IPS DF 6.9 (cell line): Measurements from ENCODE around the gene PVALEF.
A peak's percentile ranks its signal among the peaks of the same experiment; 100 is the strongest.

Experiments
- DNase-seq: peaks from one replicate; pipeline ENCODE4 v3.0.0-alpha.2; 2013; ENCODE audit warnings: low read depth, low spot score
- H3K27ac ChIP-seq: one replicate; pipeline ENCODE4 v1.5.1; 2013; ENCODE audit warnings: low read length, control low read depth
- H3K27me3 ChIP-seq: 2 replicates; pipeline ENCODE4 v1.6.1; 2013; ENCODE audit warnings: mild to moderate bottlenecking, low read length; ENCODE audit not compliant: control insufficient read depth, insufficient read depth
- H3K36me3 ChIP-seq: 2 replicates; pipeline ENCODE4 v1.6.1; 2013; ENCODE audit warnings: low read length; ENCODE audit not compliant: control insufficient read depth, insufficient read depth
- H3K4me1 ChIP-seq: 2 replicates; pipeline ENCODE4 v1.6.1; 2013; ENCODE audit warnings: low read length; ENCODE audit not compliant: control insufficient read depth, insufficient read depth
- H3K4me3 ChIP-seq: 2 replicates; pipeline ENCODE4 v1.5.1; 2013; ENCODE audit warnings: mild to moderate bottlenecking, low read length
- H3K9me3 ChIP-seq: 2 replicates; pipeline ENCODE4 v1.6.1; 2013; ENCODE audit warnings: low read length, inconsistent platforms; ENCODE audit not compliant: control insufficient read depth, insufficient read depth
- WGBS: extraction: QIAGEN DNeasy Blood & Tissue Kit; methylation state at CpG from one replicate; pipeline ENCODE4 v1.1.7; 2013; ENCODE audit warnings: mixed read lengths, missing lambda C conversion rate; ENCODE audit not compliant: insufficient read length, insufficient coverage; 5-methylcytosine and 5-hydroxymethylcytosine counted together

PVALEF gene

DNA sequence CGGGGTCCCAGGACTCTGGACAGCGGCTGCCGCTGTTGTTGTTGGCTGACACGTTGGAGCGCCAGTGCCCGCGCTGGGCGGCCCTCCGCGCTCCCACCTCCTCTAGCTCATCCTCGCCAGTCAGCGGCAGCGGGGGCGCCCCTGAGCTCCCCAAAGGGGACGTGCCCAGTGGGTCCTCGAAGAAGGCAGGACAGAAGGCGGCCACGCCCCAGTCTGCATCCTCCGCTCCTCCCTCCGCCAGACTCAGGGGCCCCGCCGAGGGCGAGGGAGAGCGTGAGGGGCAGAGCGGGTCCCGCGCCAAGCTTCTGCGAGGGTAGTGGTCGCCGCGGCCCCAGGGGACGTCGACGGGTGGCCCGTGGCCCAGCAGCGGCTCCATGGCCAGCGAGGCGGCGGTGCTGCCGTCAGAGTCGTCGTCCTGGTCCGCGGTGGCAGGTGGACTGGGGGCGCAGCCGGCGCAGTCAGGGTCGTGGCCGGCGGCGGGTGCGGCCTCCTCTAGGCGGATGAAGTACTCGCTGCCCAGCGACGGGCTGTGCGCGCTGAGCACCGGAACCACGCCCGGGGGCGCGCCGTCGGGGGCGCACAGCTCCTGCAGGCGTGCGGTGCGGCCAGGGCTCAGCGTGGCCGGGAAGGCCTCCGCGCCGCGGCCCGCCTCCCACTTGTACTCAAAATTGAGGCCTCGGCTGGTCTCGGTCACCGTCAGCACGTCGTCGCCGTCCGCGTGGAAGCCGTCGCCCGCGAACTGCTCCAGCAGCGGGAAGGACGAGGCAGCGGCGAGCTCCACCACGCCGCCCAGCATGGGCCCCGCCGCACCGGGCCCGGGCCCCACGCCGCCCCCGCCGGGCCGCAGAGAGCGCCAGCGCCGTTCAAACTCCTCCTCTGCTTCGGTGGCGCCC, 43.2 kb upstream of the PVALEF start:
- Histone ChIP-seq H3K4me3 (peak overlapping the region; percentile 11; the same call in 1 of the 2 replicates), H3K27me3 (no peaks in the 10 kb centered on the region), H3K9me3 (no peaks in the 10 kb centered on the region), H3K4me1 (peaks cover 8% of the 10 kb centered on the region), H3K36me3 (no peaks in the 10 kb centered on the region; the same call in 1 of the 2 replicates), H3K27ac (no peak overlapping the region)
- DNase-seq = no peak
- no CpG with 5 or more reads among the region's 109 CpGs for WGBS

GRCh38 chr17:81123052-81124048, 42.0 kb upstream of the PVALEF start:
- Histone ChIP-seq H3K9me3 (no peaks in the 10 kb centered on the region), H3K4me3 (no peak overlapping the region), H3K27ac (no peak overlapping the region), H3K36me3 (no peaks in the 10 kb centered on the region; the same call in 1 of the 2 replicates), H3K27me3 (no peaks in the 10 kb centered on the region), H3K4me1 (peaks cover 8% of the 10 kb centered on the region)
- no peak for DNase-seq
- WGBS = no CpG with 5 or more reads among the region's 39 CpGs

DNA sequence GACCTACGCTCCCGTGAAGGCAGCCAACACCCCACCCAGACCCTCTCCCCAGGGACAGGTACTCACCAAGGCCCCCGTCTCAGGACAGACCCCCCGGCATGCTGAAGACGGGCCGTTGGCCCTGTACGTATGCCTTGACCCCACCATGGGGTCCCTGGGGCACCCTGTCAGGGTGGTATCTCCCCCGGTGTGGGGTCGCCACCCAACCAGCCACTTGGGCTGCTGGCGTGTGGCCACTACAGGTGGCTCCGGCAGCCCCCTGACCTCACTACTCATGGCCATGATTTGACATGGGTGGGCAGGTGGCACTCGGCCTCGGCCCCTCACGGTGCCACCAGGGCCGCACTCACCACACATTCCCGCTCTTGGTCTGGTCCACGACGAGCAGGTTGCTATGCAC, 40.9 kb upstream of the PVALEF start:
- no peak for DNase-seq
- Histone ChIP-seq H3K4me1 (peaks cover 3% of the 10 kb centered on the region), H3K27ac (no peak overlapping the region), H3K36me3 (no peaks in the 10 kb centered on the region; the same call in 1 of the 2 replicates), H3K27me3 (no peaks in the 10 kb centered on the region), H3K4me3 (no peak overlapping the region), H3K9me3 (no peaks in the 10 kb centered on the region)
- WGBS = no CpG with 5 or more reads among the region's 18 CpGs

GRCh38 chr17:81125573-81126081, 39.7 kb upstream of the PVALEF start:
- Histone ChIP-seq H3K27me3 (no peaks in the 10 kb centered on the region), H3K36me3 (no peaks in the 10 kb centered on the region), H3K4me3 (no peak overlapping the region), H3K27ac (no peak overlapping the region), H3K4me1 (peaks cover 3% of the 10 kb centered on the region), H3K9me3 (no peaks in the 10 kb centered on the region)
- WGBS = no CpG with 5 or more reads among the region's 14 CpGs
- no peak for DNase-seq

DNA sequence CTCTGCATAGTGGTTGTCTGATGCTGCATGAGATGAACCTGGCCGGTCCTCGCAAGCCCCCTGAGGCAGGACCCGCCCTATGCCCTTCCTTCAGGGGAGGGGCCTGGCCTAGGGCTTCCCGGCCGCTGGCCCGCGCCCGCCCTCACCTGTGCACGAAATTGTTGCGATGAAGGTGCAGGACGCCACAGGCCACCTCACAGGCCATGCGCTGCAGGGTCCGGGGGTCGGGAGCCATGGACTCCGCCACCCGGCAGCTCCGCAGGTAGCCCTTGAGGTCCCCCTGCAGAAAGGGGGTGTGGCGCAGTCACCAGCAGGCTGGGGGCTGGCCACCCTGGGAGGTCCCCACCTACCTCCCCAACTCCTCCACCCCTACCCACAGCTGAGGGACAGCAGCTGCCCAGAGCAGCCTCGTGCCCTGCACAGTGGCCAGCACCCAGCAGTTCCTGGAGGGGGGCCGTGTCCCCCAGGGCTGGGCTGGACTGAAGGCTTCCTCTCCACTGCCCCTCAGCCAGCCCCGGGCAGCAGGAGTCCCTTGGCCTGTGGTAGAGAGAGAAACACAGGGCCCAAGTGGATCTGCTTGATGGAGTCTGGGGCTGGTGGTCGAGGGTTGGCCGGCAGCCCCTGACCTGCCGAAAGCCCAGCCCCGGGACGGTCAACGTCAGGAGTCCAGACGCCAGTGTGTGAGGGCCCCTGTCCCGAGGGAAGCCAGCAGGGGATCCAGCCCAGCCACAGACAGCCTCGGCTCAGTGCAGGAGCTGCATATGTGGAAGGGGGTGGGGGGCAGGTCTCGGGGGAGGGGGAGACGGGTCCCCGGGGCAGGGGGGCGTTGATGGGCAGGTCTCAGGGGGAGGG, 38.8 kb upstream of the PVALEF start:
- Histone ChIP-seq H3K4me3 (no peak overlapping the region), H3K27ac (no peak overlapping the region), H3K4me1 (peaks cover 3% of the 10 kb centered on the region), H3K9me3 (no peaks in the 10 kb centered on the region), H3K27me3 (no peaks in the 10 kb centered on the region), H3K36me3 (no peaks in the 10 kb centered on the region)
- DNase-seq = no peak
- no CpG with 5 or more reads among the region's 34 CpGs for WGBS

DNA sequence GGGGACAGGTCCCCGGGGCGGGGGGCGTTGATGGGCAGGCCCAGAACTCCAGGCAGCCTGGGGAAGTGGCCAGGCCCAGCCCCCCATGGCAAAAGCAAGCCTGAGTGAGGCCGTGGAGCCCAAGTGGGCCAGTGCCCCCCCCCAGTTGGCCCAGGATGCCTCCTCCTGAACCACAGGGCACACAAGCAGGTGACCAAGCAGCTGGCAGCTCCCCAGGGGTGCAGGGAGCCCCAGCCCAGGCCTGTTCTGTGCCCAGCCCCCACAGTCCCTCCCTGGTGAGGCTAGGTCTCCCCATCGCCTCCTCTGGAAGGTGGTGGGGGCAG, 38.2 kb upstream of the PVALEF start:
- no peak overlapping the region for H3K27ac ChIP-seq
- no peak for DNase-seq
- H3K27me3 ChIP-seq = no peaks in the 10 kb centered on the region
- no peaks in the 10 kb centered on the region for H3K9me3 ChIP-seq
- peaks cover 3% of the 10 kb centered on the region for H3K4me1 ChIP-seq
- no peaks in the 10 kb centered on the region for H3K36me3 ChIP-seq
- no peak overlapping the region for H3K4me3 ChIP-seq
- no CpG with 5 or more reads among the region's 5 CpGs for WGBS

DNA sequence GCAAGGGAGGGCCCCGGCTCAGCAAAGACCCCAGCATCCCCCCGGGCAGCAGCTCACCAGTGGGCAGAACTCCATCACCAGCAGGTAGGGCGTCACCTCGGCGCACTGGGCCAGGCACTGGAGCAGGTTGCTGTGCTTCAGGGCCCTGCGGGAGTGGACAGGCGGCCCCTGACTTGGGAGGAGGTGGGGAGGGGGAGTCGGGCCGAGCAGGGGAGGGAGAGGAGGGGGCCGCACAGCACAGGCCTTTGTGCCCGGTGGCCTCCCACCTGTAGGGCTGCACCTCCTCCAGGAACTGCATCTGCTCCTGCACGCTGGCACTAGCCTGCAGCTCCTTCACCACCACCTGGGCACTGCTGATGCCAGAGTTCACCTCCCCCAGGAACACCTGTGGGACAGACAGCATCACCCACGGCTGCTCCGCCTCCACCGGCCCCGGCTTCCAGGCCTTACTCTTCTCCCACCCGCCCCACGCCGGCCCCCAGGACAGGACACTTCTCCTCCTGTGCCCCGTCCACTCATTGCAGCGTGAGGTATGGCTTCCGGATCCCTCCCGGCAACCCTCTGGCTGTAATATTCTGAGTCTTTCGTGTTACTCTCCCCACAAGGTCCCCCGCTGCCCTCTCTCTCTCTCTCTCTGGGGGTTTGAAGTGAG, 37.7 kb upstream of the PVALEF start:
- no peaks in the 10 kb centered on the region for H3K27me3 ChIP-seq
- no CpG with 5 or more reads among the region's 25 CpGs for WGBS
- H3K36me3 ChIP-seq = no peaks in the 10 kb centered on the region
- H3K4me3 ChIP-seq = no peak overlapping the region
- DNase-seq = no peak
- no peaks in the 10 kb centered on the region for H3K9me3 ChIP-seq
- no peak overlapping the region for H3K27ac ChIP-seq
- no peaks in the 10 kb centered on the region; the same call in 1 of the 2 replicates for H3K4me1 ChIP-seq

DNA sequence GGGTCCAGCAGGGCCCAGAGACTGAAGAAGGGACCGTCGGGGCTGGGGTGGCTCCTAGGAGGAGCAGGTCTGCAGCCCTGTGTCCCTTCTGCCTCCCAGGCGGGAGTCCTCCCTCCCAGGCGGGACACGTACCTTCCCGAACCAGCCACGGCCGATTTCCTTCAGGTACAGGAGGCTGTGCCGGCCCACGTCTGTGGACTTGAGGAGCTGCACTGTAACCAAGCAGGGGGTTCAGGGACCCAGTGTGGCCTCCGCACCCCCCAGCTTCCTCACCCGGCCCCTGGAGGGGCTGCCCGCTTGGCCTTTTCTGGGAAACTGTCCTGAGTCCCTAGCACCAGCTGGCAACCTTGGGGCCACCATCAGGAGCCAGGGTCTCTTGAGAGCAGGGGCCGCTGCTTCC, 37.0 kb upstream of the PVALEF start:
- Histone ChIP-seq H3K4me1 (no peaks in the 10 kb centered on the region; the same call in 1 of the 2 replicates), H3K27ac (no peak overlapping the region), H3K36me3 (no peaks in the 10 kb centered on the region), H3K27me3 (no peaks in the 10 kb centered on the region), H3K4me3 (no peak overlapping the region), H3K9me3 (no peaks in the 10 kb centered on the region)
- DNase-seq = no peak
- WGBS = no CpG with 5 or more reads among the region's 14 CpGs

GRCh38 chr17:81128774-81129173, 36.5 kb upstream of the PVALEF start:
- no peaks in the 10 kb centered on the region; the same call in 1 of the 2 replicates for H3K4me1 ChIP-seq
- H3K9me3 ChIP-seq = no peaks in the 10 kb centered on the region
- no peak overlapping the region for H3K4me3 ChIP-seq
- no peak for DNase-seq
- H3K36me3 ChIP-seq = no peaks in the 10 kb centered on the region
- no CpG with 5 or more reads among the region's 23 CpGs for WGBS
- H3K27ac ChIP-seq = no peak overlapping the region
- no peaks in the 10 kb centered on the region for H3K27me3 ChIP-seq
